ENCODE results near the gene NPC2. TPM values are rescaled to one million over a fixed set of nuclear protein-coding genes. Genes with fewer than 3 reads are reported as not detected.
"Not testable (repeated sequence)": the region's sequence is repeated elsewhere in the genome, so short reads cannot be mapped to it uniquely, and the experiment has no call there.

NPC2 gene
- 116 TPM for total RNA-seq
- long read RNA-seq, transcript NPC2-207 (5 exons, 1,035 nt), result major isoform, 88 of 91 reads
- long read RNA-seq, partial matches to known transcripts, result 1 of 91 reads
- long read RNA-seq, other reads (novel, unspliced or antisense), result 1 of 91 reads

DNA sequence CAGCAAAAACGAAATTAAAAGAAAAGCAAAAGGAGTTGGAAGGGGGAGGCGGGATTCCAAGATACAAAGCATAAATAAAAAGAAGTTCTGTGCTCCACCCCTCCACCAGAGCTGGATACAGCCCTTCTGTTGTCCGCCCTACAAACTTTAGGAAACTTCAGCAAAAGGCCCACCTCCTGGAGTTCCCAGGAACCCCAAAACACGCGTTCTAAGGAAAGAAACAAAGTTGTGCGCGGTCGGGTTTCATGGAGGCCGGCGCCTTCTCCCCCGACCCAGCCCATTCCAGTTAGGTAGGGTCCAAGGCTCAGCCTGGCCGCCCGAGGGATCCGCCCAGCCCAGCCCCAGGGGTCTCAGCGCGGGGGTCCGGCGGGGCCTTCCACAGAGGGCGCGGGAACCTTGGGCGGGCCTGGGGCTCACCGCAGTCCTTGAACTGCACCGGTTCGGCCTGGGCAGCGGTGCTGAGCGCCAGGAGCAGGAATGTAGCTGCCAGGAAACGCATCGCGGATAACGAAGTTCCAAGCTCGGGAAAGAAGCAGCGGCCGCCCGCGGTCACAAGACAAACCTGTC is at the start of gene NPC2:
TSS of gene NPC2 (minus strand) at position 530 of the 567 bp plus-strand sequence. CDS start at position 499, 31 bp downstream.
- intact Hi-C loops (cut with DNase I), result no loop called here
- no peak for DNase-seq (ENCODE audit: low spot score)

DNA sequence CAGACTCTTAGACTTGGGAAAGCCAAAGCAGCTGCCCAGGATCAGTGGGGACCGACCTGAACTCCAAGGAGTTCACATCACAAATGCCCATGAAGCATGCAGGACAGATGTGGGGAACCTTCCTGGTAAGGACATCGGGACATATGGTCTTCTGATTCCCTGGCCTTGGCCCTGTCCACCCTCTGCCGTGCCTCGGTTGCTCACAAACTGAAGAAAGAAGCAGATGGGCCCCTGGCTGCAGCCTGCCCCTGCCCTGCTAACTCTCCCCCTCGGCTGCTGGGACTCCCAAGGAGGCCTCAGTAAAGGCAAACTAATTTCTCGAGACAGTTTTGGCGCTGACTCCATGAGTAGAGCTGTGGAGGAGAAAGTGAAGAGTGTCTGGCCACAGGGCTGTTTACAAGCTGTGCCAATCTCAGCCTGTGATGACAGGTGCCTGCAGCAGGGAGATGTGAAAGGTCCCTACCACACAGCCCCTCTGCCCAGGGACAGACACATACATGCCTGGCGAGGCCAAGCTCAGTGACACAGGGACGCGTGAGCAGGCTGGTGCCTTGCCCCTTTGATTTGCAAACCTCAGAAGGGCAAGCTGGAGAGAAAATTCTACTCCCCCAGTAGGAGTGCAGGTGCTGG is 49.1 kb upstream of the NPC2 start:
- intact Hi-C loops (cut with DNase I), result no loop called here
- no peak for DNase-seq (ENCODE audit: low spot score)

DNA sequence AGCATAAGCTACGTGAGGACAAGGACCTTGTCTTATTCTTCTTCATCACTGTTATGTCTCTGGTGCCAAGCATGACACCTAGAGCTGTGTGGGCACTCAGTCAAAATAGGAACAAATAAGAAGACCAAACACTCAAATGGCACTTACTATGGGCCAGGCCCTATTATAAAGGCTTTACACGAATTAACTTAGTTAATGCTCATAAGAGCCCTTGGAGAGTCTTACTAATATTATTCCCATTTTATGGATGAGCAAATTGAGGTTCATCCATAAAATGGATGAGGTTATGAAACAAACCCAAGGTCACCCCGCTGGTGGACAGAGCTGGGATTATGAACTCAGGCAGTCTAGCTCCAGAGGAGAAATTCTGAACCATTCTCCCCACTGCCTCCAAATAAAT is 48.1 kb upstream of the NPC2 start:
- intact Hi-C loops (cut with DNase I), result no loop called here
- no peak for DNase-seq (ENCODE audit: low spot score)

DNA sequence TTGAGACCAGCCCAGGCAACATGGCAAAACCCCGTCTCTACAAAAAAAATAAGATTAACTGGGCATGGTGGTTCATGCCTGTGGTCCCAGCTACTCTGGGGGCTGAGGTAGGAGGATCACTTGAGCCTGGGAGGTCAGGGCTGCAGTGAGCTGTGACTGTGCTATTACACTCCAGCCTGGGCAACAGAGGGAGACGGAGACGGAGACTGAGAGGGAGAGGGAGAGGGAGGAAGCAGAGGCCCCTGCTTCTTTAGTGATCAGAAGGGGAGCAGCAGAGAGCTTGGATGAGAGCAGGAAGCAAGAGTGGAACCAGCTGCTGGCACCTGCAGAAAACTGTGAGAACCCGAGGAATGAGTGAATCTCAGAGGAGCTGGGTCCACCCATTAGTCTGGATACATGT is 46.4 kb upstream of the NPC2 start:
- intact Hi-C loops (cut with DNase I), result no loop called here
- DNase-seq (ENCODE audit: low spot score), result no peak

DNA sequence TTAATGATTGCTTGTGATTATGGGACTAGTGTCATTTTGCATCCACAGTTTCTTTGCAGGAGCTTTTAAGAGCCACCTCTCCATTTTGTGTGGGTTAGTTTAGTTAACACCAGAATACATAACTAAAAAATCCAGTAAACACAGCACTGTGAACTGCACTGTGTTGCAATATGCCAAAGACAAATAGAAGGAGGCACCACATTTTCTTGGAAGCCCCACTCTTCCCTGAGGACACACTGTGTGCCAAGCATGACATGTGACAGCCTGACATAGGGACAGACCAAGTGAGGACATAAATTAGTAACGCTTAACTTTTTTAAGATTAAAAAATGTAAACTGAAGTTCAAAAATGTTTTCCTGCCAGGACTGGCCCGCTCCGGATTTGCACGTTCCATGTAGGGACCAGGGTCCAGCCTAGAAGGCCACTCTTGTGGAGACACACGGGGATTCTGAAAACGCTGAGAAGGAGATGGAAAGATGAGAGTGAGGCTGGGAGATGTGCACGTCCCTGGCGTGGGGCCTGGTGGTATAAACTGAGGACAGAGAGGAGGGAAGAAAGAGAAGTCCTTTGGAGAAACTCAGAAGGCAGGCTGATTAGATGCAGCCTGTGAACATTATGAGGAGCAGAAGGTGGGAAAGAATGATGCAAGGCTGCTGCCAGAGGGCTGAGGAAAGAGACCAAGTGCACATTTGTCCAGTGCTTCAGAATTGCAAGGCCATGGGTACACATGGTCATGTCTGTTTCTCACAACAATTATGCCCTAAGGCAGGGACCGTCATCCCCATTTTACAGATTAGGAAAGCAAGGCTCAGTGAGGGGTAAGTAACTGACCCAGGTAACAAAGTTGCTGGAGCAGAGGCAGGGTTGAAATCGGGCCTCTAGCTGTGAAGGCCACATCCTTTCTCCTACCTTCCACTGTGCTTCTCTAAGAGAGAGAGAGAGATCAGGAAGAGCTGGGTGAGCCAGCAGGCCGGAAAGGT is 45.6 kb upstream of the NPC2 start:
- no peak for DNase-seq (ENCODE audit: low spot score)
- intact Hi-C loops (cut with DNase I), result no loop called here

DNA sequence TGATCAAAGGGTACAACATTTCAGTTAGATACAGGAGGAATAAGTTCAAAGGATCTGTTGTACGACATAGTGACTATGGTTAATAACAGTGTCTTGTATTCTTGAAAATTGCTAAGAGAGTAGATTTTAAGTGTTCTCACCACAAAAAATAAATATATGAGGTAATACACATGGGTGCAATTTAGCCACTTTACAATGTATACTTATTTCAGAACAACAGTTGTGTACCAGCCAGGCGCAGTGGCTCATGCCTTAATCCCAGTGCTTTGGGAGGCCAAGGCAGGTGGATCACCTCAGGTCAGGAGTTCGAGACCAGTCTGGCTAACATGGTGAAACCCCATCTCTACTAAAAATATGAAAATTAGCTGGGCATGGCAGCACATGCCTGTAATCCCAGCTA is 43.2 kb upstream of the NPC2 start:
- DNase-seq (ENCODE audit: low spot score); intact Hi-C loops (cut with DNase I): not testable (repeated sequence)

DNA sequence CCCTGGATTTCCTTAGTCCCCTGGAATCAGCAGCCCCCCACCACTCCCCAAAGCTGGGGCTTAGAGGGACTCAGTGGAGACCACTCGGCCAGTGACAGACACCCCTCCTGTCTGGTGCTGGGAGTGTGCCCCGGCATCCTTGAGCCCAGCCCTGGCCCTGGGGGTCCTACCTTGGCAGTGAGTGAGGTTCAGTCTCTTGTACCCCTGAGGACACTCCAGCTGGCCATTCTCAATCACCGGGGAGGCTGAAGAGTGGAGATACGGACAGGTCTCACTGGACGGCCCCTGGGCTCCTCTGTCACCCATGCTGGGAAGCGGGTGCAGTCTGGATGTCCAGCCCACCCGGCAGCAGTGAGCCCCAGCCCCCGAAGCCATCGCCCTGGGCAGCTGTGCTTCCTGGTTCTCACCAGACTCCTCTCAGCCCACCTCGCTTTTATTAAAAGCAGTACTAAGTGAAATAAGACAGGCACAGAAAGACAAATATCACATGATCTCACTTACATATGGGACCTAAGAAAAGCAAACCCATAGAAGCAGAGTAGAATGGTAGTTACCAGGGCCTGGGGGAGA is 42.7 kb upstream of the NPC2 start:
- no peak for DNase-seq (ENCODE audit: low spot score)
- intact Hi-C loops (cut with DNase I), result no loop called here

DNA sequence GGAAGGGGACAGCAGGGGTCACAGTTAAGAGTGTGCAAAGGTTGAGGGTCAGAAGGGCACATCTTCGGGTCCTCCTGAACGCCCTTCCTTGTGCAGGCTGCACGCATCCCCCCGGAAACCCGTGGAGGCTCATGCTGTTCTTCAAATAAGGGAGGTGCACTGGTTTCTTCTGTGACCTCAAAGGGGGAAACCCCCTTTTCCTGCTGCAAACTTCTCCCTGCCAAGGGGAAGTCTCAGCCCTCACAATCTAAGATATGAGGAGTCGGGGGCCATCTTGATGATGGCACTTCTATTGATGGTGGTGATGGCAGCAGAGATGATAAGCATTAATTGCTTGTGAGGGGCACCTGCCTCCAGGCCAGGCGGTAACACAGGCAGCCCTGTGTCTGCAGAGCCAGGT is 40.5 kb upstream of the NPC2 start:
- intact Hi-C loops (cut with DNase I), result no loop called here

DNA sequence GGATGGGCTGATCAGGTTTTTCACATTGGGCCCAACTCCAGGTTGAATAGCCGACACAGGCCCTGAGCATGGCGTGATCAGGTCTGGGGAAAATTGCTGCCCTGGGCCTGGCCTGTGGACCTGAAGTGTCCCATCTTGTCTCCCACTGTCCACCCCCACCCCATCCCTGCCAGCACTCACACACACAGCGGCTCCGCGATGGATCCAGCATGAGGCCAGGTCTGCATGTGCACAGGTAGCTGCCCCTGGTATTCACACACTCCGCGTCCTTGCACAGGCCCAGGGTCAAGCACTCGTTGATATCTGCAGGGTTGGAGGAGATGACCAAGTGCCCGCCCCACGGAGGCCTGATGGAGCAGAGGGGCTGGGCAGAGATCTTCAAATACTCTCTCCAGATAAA is 39.1 kb upstream of the NPC2 start:
- intact Hi-C loops (cut with DNase I), result no loop called here
- no peak for DNase-seq (ENCODE audit: low spot score)

More for the DNA sequence above, 40.5 kb upstream of the NPC2 start:
- DNase-seq (ENCODE audit: low spot score), result no peak

DNA sequence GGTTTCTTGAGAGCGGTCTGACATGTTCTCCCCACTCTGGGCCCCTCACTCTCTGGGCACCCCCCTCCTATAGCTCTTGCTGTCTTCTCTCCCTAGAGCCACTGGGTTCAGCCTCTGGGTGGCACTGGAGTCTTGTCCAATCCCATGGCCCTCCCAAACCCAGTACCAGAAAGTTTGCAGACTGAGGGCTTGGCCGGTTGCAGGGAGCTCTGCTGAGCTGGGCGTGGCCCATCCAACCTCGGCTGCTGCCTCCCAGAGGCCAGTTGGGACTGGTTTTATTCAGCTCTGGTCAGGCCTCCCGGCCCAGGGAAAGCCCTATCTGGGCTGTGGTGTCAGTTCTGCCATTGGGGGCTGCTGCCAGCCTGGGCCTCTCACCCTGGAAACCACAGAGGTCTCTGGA is 38.4 kb upstream of the NPC2 start:
- intact Hi-C loops (cut with DNase I), result no loop called here
- DNase-seq (ENCODE audit: low spot score), result no peak

DNA sequence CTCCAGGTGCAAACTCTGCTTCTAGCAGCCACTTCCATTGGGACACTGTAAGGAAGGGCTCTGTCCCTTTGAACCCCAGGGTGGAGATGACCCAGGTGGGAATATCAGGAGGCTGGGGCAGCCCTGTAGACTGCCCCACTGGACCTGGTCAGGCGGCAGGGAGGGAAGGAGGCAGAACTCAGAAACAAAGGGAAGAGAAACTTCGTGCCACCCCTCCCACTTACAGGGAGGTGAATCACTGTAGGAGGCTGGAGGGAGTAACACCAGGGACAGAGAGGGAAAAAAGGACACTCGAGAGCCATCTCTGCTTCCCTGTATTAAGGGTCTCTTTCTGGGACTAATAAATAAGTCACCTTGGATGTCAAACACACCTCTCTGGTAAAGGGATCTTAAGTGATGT is 37.9 kb upstream of the NPC2 start:
- intact Hi-C loops (cut with DNase I), result no loop called here
- no peak for DNase-seq (ENCODE audit: low spot score)

DNA sequence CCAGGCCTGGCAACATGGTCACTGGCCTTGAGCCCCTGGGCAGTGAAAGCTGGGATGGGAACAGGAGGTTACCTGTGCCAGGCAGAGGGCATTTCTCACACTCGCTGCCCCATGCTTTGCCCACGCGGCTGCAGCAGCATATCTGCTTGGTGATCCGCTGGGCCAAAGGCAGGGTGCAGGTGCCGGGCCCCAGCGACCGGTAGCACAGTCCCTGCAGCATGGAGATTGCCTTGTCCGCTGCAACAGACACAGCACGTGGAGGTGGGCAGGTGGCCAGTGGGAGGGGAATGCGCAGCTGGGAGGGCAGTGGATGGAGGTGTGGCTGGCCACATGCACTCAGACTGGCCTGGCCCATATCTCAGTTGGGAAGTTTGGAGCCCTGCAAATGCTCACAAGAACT is 35.8 kb upstream of the NPC2 start:
- no peak for DNase-seq (ENCODE audit: low spot score)
- intact Hi-C loops (cut with DNase I), result no loop called here

DNA sequence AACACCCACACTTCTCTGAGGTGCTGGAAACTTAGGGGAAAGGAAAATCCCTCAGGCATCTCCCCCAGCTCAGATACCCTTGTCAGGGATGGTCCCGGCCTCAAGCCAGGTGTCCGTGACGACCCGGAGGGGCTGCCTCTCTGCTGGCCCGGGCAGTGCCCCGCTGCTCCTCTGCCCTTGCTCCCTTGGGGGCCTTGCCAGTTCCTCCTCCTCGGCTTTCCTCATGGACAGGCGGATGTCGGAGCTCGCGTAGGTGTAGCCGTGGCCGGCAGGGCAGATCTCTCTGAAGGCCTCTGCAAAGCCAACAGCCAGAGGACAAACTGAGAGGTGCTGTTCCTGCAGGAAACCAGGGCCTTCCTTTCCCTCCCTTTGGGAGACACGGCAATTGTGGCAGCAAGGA is 35.3 kb upstream of the NPC2 start:
- DNase-seq (ENCODE audit: low spot score), result no peak
- intact Hi-C loops (cut with DNase I), result no loop called here

DNA sequence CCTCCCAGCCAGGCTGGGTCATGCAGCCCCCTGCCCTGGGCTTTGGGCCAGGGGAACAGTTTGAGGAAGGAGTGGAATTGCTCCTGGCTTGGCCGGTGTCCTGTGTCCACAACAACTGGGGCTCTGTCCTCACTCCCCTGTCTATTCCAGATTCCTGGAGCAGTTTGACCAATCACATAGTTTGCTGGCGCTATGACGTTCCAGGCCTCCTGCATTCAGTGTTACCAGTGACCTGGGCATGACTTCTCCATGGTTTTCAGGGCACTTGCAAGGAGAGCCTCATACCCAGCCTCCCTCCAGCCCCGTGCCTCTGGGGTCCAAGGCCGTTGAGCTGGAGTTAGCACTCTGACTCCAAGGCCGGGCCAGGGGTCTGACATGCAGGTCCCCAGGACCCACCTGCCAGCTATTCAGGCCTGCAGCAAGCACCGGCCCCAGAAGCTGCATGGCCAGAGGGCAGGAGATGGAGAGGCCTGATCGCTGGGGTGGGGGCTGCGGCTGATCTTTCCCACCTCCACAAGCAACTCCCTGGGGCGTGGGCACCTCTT is 34.7 kb upstream of the NPC2 start:
- intact Hi-C loops (cut with DNase I), result no loop called here
- DNase-seq (ENCODE audit: low spot score), result no peak

DNA sequence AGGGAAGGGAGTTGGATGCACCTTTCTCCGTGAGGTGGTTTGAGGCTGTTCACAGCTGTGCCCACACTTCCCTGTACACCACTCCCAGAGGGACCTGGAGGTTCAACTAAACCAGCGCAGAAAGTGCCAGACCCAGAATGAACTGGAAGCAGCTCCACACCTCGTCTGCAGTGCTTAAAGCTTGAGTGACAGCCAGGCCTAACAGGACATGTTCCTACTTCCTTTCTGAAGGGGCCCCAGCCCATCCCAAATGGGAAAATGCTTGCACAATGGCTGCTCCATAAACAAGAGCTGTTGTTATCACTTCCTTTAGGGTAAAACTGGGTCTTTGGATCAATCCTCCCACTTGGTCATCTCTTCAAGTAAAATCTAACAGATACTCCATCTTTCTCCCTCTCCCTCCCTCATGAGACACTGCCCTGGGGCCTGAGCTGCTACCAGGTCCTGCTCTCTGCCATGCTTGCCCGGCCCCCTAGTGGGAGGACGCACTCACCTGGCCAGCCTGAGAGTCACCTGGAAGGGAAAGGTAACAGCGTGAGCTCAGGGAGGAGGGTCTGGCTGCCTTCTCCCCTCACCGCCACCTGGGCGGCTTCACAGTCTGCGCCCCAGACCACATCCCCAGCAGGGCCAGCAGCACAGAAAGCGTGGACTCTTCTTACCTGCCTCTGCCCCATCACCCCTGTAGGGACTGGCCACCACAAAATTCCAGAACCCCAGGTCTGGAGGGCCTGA is 33.9 kb upstream of the NPC2 start:
- intact Hi-C loops (cut with DNase I), result no loop called here
- DNase-seq (ENCODE audit: low spot score), result no peak

DNA sequence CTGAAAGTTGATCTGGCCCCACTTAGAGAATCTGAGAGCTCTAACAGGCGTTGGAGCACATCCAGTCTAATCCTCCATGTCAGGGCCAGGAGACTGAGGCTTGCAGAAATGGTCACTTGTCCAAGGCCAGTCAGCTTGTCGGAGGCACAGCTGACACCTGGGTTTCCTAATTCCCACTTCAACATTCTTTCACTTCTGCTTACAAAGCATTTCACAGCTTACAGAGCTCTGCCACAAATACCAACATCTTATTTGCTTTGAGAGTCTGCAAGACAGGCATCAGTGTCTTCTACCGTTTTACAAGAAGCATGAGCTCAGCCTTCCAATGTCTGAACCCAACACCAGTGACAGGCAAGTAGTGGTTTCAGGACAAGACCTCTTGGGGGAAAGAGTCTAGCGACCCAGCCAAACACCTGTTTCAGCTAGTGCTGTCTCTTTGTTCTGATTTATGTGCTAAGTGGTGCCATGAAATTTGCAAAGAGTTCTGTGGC is 32.3 kb upstream of the NPC2 start:
- DNase-seq (ENCODE audit: low spot score), result no peak
- intact Hi-C loops (cut with DNase I), result no loop called here

DNA sequence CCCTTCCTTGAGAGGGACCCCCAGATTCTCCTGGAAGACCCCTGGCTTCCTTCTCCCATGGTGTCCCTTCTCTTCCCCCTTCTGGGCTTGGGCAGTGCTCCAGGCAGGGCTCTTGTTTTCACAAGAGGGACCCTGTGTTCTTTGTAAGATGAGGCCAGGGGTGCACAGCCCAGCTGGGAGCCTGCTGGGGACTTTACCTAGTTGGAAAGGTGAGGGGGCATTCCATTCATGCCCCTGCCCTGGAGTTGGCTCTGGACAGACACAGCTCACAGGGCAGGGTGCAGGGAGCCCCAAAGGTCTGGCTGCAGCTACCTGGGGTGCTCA is 31.7 kb upstream of the NPC2 start:
- DNase-seq (ENCODE audit: low spot score), result no peak

DNA sequence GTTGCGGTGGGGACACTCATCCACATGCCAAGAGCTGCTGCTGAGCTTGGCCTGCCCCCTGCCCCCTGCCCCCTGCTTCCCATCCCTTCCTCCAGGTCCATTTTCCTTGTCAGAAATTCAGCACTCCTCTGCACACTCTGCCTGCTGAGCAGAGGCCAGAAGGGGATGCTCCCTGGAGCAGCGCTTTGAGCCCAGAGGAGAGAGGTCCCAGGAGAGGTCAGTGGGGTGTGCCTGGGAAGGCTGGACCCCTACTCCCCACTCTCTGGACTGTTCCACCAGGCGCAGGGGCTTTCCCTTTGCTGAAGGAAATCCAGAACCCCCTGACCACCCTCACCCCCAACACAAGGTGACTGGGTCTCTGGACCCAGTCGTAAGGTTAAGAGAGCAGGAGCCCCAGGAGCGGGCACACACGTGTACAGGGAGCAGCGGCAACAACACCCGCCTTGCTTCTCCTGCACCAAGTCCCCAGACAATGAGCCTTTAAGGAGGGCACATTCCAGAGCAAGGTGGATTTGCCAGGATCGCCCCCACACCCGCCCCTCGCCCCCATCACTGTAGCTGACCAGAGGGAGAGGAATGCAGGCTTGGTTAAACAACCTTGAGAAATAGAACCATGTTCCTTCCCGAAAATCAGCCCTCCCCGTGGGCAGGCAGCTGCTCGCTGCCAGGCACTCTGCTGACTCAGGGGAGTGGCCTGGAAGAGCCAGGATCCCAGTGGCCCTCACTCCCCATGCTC is 31.1 kb upstream of the NPC2 start:
- no peak for DNase-seq (ENCODE audit: low spot score)
- intact Hi-C loops (cut with DNase I), result no loop called here

More for the DNA sequence above, 31.7 kb upstream of the NPC2 start:
- intact Hi-C loops (cut with DNase I), result no loop called here

DNA sequence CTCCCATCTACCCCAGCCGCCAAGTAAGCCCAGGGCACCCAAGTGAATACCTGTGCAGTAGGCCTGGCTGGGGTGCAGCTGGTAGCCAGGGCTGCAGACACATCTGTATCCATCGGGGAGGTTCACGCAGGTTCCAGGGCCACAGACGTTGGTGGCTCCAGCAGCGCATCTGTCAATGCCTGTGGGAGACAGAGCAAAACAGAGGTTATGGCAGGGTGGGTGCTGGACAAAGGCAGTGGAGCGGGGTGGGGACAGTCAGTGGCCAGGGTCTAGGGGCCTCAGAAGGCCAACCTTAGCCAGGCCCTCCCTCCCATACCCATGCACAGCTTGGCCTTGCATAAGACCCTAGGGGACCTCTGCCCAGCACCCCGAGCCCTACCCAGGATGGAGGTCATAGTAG is 29.6 kb upstream of the NPC2 start:
- DNase-seq (ENCODE audit: low spot score), result no peak
- intact Hi-C loops (cut with DNase I), result no loop called here

All from cardiac septum (tissue), 1 donor.